Stimulated activated CD8-positive, alpha-beta memory T cell treated with anti-CD3 and anti-CD28 coated beads, Interleukin-15, amount 100 ng/mL, for 1 hour (primary cell): Measurements from ENCODE around the gene IVL.

Source experiments
- DNase-seq: peaks from one replicate; pipeline ENCODE4 v3.0.0-alpha.2; 2020; ENCODE audit warnings: low read depth

IVL gene

GRCh38 chr1:152899027-152899426, 9.3 kb upstream of the IVL start:
- no peak for DNase-seq

GRCh38 chr1:152899883-152900282, 8.5 kb upstream of the IVL start:
- no peak for DNase-seq

GRCh38 chr1:152901631-152902030, 6.7 kb upstream of the IVL start:
- no peak for DNase-seq

GRCh38 chr1:152902636-152903035, 5.7 kb upstream of the IVL start:
- DNase-seq, result no peak

- no peak for DNase-seq
These were observed 3.5 kb upstream of the IVL start for GRCh38 chr1:152904688-152905440.

- no peak for DNase-seq
These were observed 2.3 kb upstream of the IVL start for GRCh38 chr1:152906023-152906565.

- no peak for DNase-seq
These were observed 860 bp downstream of the IVL start for GRCh38 chr1:152909206-152909605.

GRCh38 chr1:152912471-152912870, 4.1 kb downstream of the IVL start:
- DNase-seq, result no peak

- no peak for DNase-seq
These were observed 4.6 kb downstream of the IVL start for GRCh38 chr1:152912900-152913299.

GRCh38 chr1:152917794-152918193, 9.4 kb downstream of the IVL start:
- no peak for DNase-seq

- no peak for DNase-seq
These were observed 10.7 kb downstream of the IVL start for GRCh38 chr1:152919071-152919470.

- no peak for DNase-seq
These were observed 15.8 kb downstream of the IVL start for GRCh38 chr1:152924191-152924590.

- DNase-seq, result no peak
These were observed 17.7 kb downstream of the IVL start for GRCh38 chr1:152926091-152926490.

GRCh38 chr1:152928671-152929070, 20.3 kb downstream of the IVL start:
- DNase-seq, result no peak

- no peak for DNase-seq
These were observed 23.9 kb downstream of the IVL start for GRCh38 chr1:152932170-152932811.

- no peak for DNase-seq
These were observed 24.9 kb downstream of the IVL start for GRCh38 chr1:152933196-152933595.

- no peak for DNase-seq
These were observed 32.3 kb downstream of the IVL start for GRCh38 chr1:152940614-152941013.

- DNase-seq, result no peak
These were observed 32.8 kb downstream of the IVL start for GRCh38 chr1:152941037-152941711.

- no peak for DNase-seq
These were observed 33.8 kb downstream of the IVL start for GRCh38 chr1:152942161-152942560.

GRCh38 chr1:152946248-152946647, 37.9 kb downstream of the IVL start:
- DNase-seq, result no peak

GRCh38 chr1:152946651-152947256, 38.4 kb downstream of the IVL start, which contains the start of gene SPRR5:
Gene SPRR5 (plus strand): TSS chr1:152947206. CDS start chr1:152948555, 1,349 bp downstream.
- no peak for DNase-seq

GRCh38 chr1:152951711-152952110, 43.4 kb downstream of the IVL start:
- no peak for DNase-seq
